ENCODE measurements around the gene ZNF74.

DNA sequence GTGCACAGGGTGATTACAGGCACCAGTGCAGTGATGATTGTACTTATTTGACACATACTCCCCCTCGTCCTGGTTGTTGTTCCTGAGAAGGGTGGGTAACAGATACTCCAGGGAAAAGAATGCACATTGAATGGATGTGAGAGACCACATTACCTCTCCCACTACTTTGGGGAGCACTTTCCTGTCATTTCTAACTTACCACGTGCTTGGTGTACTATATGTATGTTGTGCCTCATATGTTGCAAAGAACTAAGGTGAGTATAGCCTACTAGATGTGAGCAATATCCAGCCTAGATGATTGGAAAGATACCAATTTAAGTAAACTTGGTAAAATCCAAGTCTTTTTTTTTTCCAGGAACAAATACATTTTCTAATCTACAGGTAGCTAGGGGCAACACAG, 58.0 kb downstream of the ZNF74 start:
- TF ChIP-seq, protein P1, sequence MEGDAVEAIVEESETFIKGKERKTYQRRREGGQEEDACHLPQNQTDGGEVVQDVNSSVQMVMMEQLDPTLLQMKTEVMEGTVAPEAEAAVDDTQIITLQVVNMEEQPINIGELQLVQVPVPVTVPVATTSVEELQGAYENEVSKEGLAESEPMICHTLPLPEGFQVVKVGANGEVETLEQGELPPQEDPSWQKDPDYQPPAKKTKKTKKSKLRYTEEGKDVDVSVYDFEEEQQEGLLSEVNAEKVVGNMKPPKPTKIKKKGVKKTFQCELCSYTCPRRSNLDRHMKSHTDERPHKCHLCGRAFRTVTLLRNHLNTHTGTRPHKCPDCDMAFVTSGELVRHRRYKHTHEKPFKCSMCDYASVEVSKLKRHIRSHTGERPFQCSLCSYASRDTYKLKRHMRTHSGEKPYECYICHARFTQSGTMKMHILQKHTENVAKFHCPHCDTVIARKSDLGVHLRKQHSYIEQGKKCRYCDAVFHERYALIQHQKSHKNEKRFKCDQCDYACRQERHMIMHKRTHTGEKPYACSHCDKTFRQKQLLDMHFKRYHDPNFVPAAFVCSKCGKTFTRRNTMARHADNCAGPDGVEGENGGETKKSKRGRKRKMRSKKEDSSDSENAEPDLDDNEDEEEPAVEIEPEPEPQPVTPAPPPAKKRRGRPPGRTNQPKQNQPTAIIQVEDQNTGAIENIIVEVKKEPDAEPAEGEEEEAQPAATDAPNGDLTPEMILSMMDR (IDR thresholded peaks at IDR 0.05; ENCODE audit: poor library complexity) = no peak
- TF ChIP-seq EZH2 (IDR thresholded peaks at IDR 0.05; ENCODE audit: borderline replicate concordance) = no peak
